HG02798 (cell line): ENCODE measurements around the gene UQCC5.

Experiments used
- ATAC-seq: cut with Tn5 transposase; IDR thresholded peaks from one replicate; pipeline ENCODE4 v1.9.1; 2021; ENCODE audit warnings: mild to moderate bottlenecking; ENCODE audit not compliant: unreplicated experiment, poor library complexity

The UQCC5 gene

GRCh38 chr3:52532838-52533622 is 3.4 kb upstream of the UQCC5 start:
- no peak for ATAC-seq

- peak; percentile 31 for ATAC-seq
Measured at GRCh38 chr3:52533623-52534280, 2.7 kb upstream of the UQCC5 start, which contains the start of gene NT5DC2. Gene NT5DC2 (minus strand): TSS chr3:52533857. CDS start chr3:52533737, 120 bp downstream.

DNA sequence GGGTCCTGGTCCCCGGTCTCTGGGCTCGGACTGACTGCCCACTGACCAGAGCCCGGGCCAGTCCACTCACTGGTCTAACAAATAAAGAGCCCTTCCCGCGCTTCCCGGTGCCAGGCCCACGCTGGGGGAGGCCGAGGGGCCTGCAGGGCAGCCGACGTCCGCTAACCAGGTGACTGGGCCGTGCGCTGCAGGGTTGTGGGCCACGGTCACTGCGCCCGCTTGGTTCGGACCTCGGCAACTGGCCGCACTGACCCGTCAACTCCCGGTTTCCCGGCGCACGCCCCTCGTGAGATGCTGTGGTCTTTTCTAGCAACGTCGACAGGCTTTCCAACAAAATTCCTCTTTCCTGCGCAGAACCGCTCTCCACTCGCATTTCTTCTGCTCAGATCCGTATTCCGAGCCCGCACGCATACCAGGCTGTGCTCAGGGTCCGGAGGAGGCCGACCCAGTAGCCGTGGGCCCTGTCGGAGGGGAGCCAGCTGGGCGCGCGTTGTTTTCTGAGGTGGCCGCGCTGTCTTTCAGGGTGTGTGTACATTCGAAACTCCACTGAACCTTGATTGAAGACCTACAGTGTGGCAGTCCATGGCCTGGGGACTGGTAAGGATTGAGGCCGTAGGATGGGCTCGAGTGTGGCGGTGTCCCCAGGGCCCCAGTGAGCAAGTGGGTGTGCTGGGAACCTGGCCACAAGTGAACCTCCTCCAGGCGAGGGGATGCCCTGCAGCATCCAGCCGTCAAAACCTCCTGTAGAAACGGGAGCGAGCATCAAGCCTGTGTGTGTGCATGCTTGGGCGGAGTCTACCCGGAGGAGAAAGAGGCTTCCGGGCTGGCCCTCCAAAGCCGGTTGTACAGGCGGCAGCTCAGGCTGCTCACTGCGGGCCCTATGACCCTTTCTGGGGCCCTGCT is 1.9 kb upstream of the UQCC5 start:
- ATAC-seq = no peak

GRCh38 chr3:52535411-52536111 is 844 bp upstream of the UQCC5 start:
- ATAC-seq = no peak

- no peak for ATAC-seq
Measured at GRCh38 chr3:52536112-52536368, 365 bp upstream of the UQCC5 start.

- ATAC-seq = no peak
Measured at GRCh38 chr3:52537165-52537620, 788 bp downstream of the UQCC5 start.

- no peak for ATAC-seq
Measured at GRCh38 chr3:52537726-52538421, 1.5 kb downstream of the UQCC5 start.

DNA sequence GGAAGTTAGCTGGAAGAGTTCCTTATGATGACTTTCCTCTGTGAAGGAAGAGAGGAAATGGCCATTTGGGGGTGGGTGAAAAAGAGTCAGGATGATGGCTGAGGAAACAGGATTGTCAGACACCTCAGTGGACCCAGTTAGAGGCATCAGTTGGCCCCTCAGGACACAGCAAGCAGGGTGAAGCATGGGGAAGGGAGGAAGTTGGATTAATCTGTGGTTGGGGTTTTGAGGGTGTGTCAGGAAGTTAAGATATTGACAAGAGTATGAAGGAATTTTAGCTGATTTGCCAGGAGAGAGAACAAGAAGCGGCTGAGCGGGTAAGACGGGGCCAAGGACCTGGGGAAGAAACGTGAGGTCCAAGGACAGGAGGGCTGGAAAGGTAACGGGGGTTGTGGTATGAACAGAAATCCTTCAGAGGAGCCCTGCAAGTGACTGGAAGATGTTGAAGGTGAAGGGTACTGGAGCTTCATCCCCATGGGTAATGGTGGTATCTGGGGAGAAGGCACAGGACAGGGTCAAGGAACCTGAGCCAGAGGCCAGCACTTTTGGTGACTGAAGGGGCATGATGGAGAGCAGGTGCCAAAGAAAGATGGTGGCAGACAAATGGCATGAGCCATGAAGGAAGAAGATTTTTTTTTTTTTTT is 2.7 kb downstream of the UQCC5 start:
- no peak for ATAC-seq

GRCh38 chr3:52541050-52541449 is 4.6 kb downstream of the UQCC5 start:
- no peak for ATAC-seq

DNA sequence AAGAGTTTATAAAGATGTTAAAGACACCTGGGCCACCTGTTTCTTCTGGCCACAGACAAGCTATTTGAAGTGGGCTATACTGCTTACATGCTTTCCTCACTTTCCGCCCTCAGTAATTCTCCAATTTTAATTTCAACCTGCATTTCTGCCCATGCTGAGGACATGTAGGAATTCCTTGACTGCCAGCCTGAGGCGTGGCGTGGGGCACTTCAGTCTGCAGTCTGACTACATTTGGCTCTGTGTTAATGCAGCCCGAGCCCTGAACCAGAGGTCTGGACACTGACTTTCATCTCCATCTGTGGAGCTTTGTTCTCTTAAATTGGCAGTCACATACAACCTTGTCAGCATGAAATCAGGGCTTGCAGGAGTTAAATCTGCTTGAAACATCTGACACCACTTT is 8.5 kb downstream of the UQCC5 start:
- no peak for ATAC-seq

DNA sequence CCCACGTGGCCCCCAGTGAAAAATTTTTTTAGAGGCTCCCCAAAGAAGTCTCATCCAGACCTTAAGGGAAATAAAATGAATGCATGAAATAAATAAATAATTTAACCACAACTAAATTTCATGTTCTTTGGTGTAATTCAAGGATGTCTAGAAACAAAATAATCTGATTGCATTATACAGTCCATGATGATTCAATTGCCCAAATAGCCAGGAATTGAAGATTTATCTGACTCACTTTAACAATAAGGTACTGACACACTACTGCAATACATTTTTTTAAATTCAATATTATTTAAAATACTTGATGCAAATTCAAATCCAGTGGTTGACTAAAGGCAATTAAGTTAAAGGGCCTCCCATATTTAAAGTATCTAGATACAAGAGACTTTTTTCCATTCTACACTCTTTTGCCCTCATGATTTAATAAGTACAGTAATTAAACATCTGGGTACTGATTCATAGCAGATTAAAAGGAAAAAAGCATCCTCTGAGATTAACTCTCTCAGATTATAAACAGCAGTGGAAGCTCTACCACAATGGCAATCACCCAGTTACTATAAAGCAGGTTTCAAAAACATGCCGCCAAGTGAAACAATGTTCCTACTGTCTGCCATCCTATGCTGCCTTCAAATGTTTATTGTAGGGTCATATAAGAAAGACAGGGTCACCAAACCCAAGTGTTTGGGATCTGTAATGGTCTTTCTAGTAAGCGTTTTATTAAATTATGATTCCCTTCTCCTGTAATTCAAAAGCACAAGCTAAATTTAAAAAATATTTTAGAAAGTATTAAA is 9.9 kb downstream of the UQCC5 start:
- no peak for ATAC-seq

GRCh38 chr3:52547143-52547542 is 10.7 kb downstream of the UQCC5 start:
- ATAC-seq = no peak

- no peak for ATAC-seq
Measured at GRCh38 chr3:52551118-52551517, 14.7 kb downstream of the UQCC5 start.

GRCh38 chr3:52552089-52552488 is 15.7 kb downstream of the UQCC5 start:
- ATAC-seq = no peak

DNA sequence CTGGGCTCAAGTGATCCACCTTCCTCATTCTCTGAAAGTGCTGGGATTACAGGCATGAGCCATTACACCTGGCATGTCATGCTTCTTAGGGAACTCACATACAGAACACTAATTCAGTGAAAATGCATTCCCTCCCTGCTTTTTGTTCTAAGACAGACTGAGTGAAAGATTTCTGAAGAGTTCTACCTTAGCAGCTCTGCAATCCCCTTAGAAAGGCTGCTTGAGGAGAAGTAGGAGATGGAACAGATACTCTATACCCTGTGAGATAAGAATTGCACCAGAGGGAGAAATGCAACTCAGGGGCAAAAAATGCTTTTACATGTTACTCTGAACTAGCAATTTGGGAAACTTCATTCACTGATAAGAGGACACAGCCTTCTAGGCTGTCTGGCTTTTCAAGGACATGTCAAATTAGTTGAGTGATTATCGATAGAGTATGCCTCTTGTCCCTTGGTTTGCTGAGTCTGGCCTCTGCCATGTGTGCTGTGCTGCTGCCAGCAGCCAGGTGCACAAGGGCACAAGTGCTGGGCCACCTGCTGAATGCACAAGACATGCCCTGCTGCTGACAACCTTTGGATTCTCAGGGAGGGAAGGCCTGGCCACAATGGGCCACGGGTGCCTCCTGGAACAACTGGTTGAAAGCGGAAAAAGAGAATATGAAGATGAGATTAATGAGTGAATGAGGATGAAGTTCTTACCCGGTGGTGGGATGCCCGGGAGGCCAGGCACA is 17.8 kb downstream of the UQCC5 start:
- no peak for ATAC-seq

GRCh38 chr3:52555056-52555455 is 18.7 kb downstream of the UQCC5 start:
- no peak for ATAC-seq

DNA sequence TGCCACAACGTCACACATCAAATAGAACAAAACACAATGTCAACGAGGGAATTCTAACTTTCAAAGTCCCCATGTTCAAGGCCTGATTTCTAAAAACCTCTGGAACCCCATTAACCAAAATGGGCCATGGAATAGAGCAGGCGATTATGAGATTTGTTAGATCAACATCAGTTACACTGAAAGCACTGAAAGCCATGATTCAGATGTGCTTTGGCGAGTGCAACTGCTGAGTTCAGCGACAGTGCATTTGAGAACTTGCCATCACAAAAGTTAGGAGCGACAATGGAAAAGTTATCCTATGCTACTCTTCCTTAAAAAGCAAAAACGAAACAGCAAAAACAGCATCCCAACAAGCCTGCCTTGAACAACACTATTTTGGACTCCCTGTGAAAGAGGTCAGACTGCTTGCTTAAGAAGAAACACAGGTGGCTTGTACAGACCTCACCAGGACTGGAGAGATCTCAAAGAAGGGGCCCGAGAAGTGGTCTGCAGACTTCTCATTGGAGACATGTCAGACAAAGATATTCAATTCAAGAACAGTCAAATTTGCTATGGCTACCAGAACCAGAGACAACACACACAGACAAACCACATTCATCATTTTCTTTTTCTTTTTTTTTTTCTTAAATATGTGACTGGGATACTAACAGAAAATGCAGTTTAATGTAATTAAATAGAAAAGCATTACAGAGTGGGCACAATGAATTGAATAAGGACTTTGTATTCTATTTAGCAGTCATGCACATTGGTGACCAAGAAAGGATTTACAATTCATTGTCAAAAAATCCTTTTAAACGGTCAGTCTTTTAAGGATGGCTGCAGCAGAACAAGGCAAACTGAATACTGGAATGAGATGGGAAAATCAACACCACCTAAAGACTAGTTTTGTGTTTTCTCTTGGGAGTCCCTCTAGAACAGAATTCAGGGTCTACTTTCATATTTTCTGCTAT is 20.9 kb downstream of the UQCC5 start:
- no peak for ATAC-seq
